Stimulated activated CD8-positive, alpha-beta memory T cell treated with anti-CD3 and anti-CD28 coated beads, Interleukin-15, amount 100 ng/mL, for 4 hours (primary cell): ENCODE data around the gene MGRN1.

Experiments used
- DNase-seq, 2 donors: peaks; one replicate each; pipeline ENCODE4 v3.0.0-alpha.2; 2020; ENCODE audit warnings: low read depth in 2 of 2

The MGRN1 gene

DNA sequence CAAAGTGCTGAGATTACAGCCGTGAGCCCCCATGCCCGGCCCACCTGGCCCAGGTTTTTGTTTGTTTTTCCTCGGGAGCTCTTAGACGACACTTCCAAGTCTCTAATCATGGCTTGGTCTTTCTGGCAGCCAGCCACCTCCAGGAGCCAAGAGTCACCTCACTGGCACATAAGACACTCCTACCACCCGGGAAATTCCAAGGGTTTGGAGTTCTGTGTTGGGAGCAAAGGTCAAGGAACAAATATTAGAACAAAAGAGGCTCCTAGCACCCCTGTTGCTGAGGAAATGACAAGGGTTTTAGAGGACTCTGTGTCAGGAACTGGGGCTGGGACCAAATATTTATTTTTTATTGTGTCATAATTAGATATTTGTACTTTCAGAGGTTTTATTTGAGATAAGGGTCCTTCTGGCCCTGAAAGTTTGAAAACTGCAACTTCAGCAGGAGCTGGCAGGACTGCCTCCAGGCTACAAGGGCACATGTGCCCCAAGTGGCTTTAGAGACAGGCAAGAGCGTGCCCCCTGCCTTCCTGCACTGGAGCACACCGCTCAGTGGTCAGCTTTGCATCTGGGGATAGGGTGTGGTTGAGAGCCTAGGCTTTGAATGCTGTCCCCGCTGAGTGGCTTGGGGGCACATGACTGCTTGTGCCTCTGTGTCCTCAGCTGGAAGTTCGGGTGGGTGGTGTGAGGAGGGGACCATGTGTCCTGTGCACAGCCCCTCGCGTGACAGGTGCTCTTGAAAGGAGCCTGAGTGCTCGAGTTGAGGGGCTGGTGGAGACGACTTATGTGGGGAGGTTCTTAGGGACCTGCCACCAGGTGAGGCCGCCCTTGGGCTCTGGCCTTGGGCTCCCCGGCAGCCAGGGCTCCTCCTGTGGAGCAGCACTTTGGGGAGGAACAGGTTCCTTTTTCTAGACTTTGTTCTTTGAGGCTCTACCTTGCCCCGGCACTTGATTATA, 29.7 kb downstream of the MGRN1 start:
- DNase-seq = no peak

DNA sequence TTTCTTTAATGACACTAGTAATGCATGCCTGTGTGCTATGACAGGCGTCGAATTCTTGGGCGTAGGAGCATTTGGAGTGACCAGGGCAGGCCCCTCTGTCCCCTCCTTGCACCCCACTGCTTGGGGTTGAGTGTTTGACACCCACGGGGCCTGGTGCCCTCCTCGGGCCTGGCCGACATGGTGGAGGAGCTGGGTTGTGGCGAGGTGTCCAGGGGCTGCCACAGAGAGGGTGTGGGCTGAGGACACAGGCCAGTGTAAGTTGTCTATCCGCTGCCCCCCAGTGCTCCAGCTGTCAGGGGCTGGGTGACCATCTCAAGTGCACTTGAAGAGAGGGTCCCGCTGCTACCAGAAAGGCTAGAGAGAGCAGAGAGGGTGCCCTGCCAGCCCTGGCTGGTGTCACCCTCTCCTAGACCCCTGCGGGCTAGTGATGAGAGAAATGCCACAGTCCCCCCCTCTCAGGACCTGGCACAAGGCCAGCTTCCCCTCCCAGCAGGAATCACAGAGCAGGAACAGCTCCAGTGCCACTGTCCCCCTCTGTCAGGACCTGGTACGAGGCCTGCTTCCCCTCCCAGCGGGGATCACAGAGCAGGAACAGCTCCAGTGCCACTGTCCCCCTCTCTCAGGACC, 30.5 kb downstream of the MGRN1 start:
- DNase-seq = no peak

GRCh38 chr16:4655801-4656200, 31.2 kb downstream of the MGRN1 start:
- DNase-seq = no peak

DNA sequence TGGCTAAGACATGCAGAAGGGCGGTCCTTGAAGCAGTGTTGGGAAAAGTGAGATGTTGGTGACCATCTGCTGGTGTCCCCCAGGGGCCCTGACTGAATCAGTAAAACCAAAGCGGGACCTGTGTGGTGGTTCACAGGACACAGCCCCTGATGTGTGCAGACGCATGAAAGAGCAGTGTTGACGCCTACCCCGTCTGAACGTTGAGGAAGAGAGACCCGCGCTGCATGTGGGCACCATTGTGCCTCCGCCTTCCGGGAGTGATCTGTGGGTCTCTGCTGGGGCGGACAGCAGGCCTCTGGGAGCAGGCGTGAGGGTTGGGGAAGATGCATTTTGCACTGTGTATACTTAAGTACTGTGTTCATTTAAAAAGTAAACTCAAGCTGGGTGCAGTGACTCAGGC, 31.6 kb downstream of the MGRN1 start:
- no peak for DNase-seq

GRCh38 chr16:4656695-4657686, 32.4 kb downstream of the MGRN1 start:
- DNase-seq = no peak

DNA sequence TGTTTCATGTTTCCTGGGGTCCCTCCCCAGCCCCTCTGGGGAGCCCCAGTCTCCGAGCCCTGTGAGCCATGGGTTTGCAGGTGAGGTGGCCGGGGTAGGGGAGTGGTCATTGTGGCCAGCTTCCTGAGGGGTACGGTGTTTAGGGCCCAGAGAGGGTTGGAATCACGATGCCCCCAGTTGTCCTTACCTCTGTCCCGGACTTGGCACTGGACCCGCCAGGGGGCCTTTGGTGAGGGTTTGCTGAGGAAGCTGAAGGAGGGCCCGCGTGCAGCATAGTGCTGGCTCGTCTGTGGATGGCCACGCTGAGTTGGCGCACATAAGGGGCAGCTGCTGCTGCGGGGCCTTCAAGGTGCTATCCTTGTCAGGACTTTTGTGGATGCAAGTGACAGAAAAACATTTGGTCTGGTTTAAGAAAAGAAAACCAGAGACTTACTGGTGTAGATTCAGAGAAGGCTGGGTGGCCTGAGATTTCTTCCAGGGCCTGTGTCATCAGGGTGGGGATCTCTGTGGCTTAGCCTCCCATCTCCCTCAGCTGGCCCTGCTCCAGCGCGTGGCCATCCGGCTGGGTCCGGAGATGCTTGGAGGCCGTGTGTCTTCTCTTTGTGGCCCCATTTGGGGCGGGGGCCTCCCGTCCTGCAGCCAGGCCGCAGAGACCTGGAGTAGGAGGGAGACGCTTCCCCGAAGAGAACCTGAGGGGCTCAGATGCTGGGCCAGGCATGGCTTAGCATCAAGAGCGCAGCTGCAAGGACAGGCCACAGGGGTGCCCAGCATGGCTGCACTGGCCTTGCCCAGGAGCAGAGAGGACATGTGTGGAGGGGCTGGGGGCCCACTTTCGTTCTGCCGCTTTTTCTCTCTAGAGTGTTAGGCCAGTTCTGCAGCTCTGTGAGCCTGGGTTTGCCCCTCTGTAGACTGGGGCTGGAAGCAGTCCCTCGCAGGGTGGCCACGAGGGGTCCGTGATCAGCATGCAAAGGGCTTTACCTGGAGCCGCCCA, 35.0 kb downstream of the MGRN1 start:
- DNase-seq = no peak

- DNase-seq = peak; percentile 66 to 76
These were observed 35.9 kb downstream of the MGRN1 start for GRCh38 chr16:4660454-4661007.

DNA sequence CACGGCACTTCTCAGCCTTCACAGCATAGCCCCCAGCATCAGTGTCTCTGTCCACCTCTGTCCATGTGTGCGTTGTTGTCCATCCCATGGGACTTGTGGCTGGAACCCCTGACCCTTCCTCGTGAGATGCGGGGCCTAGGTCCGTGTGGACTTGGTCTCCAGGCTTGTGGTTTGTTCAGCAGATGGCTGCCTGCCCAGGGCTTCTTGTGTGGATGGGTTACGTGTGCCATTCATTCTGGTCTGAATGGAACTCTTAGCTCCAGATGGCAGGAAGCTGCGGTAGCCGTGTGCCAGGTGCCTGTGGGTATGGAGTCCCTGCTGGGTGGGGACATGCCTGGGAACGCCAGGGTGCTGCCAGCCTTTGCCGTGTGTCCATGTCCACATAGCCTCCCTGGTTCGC, 37.0 kb downstream of the MGRN1 start:
- DNase-seq = no peak

DNA sequence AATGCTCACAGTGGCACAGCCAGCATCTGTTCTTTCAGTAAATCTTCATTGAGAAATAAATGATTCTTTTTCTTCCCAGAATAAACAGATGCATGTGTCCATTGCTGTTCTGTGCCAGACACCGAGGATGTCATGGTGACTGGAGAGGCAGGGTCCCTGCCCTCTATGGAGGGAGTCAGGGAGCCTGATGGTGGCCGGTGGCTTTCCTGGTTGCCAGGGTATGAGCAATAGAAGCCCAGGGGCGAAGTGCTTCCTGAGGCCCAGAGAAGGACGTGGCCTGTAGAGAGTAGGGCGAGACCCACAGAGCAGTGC, 38.8 kb downstream of the MGRN1 start:
- no peak for DNase-seq

GRCh38 chr16:4663777-4664465, 39.3 kb downstream of the MGRN1 start:
- no peak for DNase-seq

GRCh38 chr16:4664538-4665418, 40.2 kb downstream of the MGRN1 start:
- peak in 1 of 2 donors; percentile 13 for DNase-seq

GRCh38 chr16:4666537-4667202, 42.0 kb downstream of the MGRN1 start:
- DNase-seq = no peak

- no peak for DNase-seq
These were observed 42.8 kb downstream of the MGRN1 start for GRCh38 chr16:4667203-4667963.

- no peak for DNase-seq
These were observed 43.8 kb downstream of the MGRN1 start for GRCh38 chr16:4668313-4668960.

- no peak for DNase-seq
These were observed 48.9 kb downstream of the MGRN1 start for GRCh38 chr16:4673387-4674046.

GRCh38 chr16:4674926-4675530, 50.4 kb downstream of the MGRN1 start:
- no peak for DNase-seq
